ENCODE results near the gene PFKFB4.

PFKFB4 gene

DNA sequence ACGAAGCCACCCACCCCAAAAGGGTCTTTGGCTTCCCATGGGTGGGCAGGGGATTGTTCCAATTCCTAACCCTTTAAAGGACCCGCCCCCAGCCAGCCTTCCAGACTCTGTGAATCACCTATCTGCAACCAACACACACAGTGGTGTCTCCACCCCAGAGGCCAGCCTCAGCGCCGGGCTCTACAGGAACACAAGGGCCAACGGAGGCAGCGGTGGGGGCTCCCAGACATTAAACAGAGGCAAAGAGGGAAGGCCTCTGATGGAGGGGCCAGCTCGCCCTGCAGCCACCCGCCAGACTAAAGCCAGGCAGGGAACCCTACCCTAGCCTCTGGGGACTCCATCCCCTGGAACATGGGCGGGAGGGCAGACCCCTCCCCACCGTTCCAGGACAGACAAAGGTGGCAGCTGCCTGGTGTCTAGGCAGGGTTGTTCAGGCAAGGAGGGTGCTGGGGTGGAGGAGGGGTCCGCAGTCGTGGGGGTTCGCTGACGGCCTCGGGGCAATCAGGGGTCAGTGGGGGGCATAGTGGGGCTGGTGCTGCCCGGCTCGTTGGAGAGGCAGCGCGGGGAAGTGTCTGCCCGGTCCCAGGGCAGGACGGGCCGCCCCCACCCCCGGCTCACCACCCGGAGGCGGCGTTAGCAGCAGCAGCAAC is 53.1 kb downstream of the PFKFB4 start:
- Histone ChIP-seq H3K4me1 (ENCODE audit: insufficient read depth, low read length) (peaks cover 5% of the 10 kb centered on the region; the same call in 1 of the 2 replicates), H3K27me3 (ENCODE audit: insufficient read depth, low read length, poor library complexity) (peaks cover 11% of the 10 kb centered on the region), H3K79me2 (ENCODE audit: insufficient read depth, low read length) (no peaks in the 10 kb centered on the region), H2AFZ (ENCODE audit: low read depth, low read length) (no peak overlapping the region), H4K20me1 (ENCODE audit: insufficient read depth, low read length) (peaks cover 22% of the 10 kb centered on the region), H3K4me2 (ENCODE audit: insufficient read depth, low read length) (no peak overlapping the region), H3K9me3 (ENCODE audit: insufficient read depth, low read length, severe bottlenecking) (no peaks in the 10 kb centered on the region), H3K4me3 (ENCODE audit: low read depth in 1 of 2, low read length in 2 of 2) (no peak overlapping the region), H3K9ac (ENCODE audit: low read depth, low read length) (no peak overlapping the region), H3K36me3 (ENCODE audit: insufficient read depth, low read length) (no peaks in the 10 kb centered on the region), H3K27ac (ENCODE audit: low read length) (no peak overlapping the region)
- no peak for DNase-seq
- no peak for ATAC-seq (ENCODE audit: insufficient read depth, low read depth)
- TF ChIP-seq, protein P1, sequence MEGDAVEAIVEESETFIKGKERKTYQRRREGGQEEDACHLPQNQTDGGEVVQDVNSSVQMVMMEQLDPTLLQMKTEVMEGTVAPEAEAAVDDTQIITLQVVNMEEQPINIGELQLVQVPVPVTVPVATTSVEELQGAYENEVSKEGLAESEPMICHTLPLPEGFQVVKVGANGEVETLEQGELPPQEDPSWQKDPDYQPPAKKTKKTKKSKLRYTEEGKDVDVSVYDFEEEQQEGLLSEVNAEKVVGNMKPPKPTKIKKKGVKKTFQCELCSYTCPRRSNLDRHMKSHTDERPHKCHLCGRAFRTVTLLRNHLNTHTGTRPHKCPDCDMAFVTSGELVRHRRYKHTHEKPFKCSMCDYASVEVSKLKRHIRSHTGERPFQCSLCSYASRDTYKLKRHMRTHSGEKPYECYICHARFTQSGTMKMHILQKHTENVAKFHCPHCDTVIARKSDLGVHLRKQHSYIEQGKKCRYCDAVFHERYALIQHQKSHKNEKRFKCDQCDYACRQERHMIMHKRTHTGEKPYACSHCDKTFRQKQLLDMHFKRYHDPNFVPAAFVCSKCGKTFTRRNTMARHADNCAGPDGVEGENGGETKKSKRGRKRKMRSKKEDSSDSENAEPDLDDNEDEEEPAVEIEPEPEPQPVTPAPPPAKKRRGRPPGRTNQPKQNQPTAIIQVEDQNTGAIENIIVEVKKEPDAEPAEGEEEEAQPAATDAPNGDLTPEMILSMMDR (IDR thresholded peaks at IDR 0.05; ENCODE audit: borderline replicate concordance, extremely low read depth, low read length, poor library complexity, severe bottlenecking): no peak
- no peak for TF ChIP-seq EZH2 (IDR thresholded peaks at IDR 0.05; ENCODE audit: borderline replicate concordance, low read depth, low read length, severe bottlenecking)

DNA sequence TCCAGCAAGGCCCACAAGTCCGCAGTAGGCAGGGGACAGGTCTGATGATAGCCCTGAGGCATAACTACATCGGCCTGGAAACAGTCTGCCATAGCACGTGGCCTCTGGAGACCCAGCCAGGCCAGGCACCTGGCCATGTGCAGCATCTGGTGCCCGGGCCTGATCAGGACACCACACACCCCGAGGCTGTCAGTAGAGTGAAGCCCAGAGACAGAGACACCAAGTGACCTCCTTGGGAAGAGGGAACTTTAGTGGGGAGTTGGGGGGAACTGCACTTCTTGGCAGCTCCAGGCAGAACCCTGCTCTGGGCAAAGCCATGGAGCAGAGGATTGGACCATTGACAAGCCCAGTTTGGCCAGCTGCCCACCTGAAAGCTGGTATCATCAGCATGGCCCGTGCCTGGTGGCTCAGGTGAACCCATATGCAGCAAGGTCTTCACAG is 53.9 kb downstream of the PFKFB4 start:
- no peaks in the 10 kb centered on the region for H3K79me2 ChIP-seq (ENCODE audit: insufficient read depth, low read length)
- DNase-seq (no peak), ATAC-seq (ENCODE audit: insufficient read depth, low read depth) (no peak)
- H3K36me3 ChIP-seq (ENCODE audit: insufficient read depth, low read length): no peaks in the 10 kb centered on the region
- H3K27me3 ChIP-seq (ENCODE audit: insufficient read depth, low read length, poor library complexity): peaks cover 11% of the 10 kb centered on the region
- no peak overlapping the region for H2AFZ ChIP-seq (ENCODE audit: low read depth, low read length)
- H3K4me1 ChIP-seq (ENCODE audit: insufficient read depth, low read length): peaks cover 2% of the 10 kb centered on the region; the same call in 1 of the 2 replicates
- H4K20me1 ChIP-seq (ENCODE audit: insufficient read depth, low read length): peaks cover 22% of the 10 kb centered on the region
- TF ChIP-seq EZH2 (IDR thresholded peaks at IDR 0.05; ENCODE audit: borderline replicate concordance, low read depth, low read length, severe bottlenecking): no peak
- TF ChIP-seq, protein P1 (IDR thresholded peaks at IDR 0.05; ENCODE audit: borderline replicate concordance, extremely low read depth, low read length, poor library complexity, severe bottlenecking): no peak
- H3K9me3 ChIP-seq (ENCODE audit: insufficient read depth, low read length, severe bottlenecking): no peaks in the 10 kb centered on the region
- H3K4me2 ChIP-seq (ENCODE audit: insufficient read depth, low read length): no peak overlapping the region
- H3K4me3 ChIP-seq (ENCODE audit: low read depth in 1 of 2, low read length in 2 of 2): no peak overlapping the region
- H3K9ac ChIP-seq (ENCODE audit: low read depth, low read length): no peak overlapping the region
- no peak overlapping the region for H3K27ac ChIP-seq (ENCODE audit: low read length)

DNA sequence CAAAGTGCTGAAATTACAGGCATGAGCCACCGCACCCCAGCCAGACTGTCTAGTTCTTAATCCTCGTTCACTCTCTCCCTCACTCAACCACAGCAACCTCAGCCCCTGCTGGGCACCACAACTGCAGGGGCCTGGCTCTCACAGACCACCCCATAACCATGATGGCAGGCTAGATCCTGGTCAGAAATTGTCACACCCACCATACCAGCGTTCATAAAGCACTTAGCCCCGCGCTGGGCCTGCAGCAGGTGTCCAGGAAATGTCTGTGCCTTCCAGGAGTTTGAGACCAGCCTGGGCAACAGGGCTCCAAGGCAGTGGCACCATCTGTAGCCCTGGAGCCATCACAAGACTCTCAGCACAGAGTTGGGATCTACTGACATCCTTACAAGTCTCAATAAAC is 54.5 kb downstream of the PFKFB4 start:
- ATAC-seq (ENCODE audit: insufficient read depth, low read depth) (no peak), DNase-seq (no peak)
- Histone ChIP-seq H2AFZ (ENCODE audit: low read depth, low read length) (no peak overlapping the region), H3K9ac (ENCODE audit: low read depth, low read length) (no peak overlapping the region), H4K20me1 (ENCODE audit: insufficient read depth, low read length) (peaks cover 19% of the 10 kb centered on the region), H3K4me1 (ENCODE audit: insufficient read depth, low read length) (no peaks in the 10 kb centered on the region), H3K27me3 (ENCODE audit: insufficient read depth, low read length, poor library complexity) (peaks cover 11% of the 10 kb centered on the region), H3K4me3 (ENCODE audit: low read depth in 1 of 2, low read length in 2 of 2) (no peak overlapping the region), H3K4me2 (ENCODE audit: insufficient read depth, low read length) (no peak overlapping the region), H3K9me3 (ENCODE audit: insufficient read depth, low read length, severe bottlenecking) (no peaks in the 10 kb centered on the region), H3K79me2 (ENCODE audit: insufficient read depth, low read length) (no peaks in the 10 kb centered on the region), H3K36me3 (ENCODE audit: insufficient read depth, low read length) (no peaks in the 10 kb centered on the region), H3K27ac (ENCODE audit: low read length) (no peak overlapping the region)
- TF ChIP-seq, protein P1 (IDR thresholded peaks at IDR 0.05; ENCODE audit: borderline replicate concordance, extremely low read depth, low read length, poor library complexity, severe bottlenecking): no peak
- no peak for TF ChIP-seq EZH2 (IDR thresholded peaks at IDR 0.05; ENCODE audit: borderline replicate concordance, low read depth, low read length, severe bottlenecking)
